ENCODE results near the gene SCGN.

The SCGN gene

DNA sequence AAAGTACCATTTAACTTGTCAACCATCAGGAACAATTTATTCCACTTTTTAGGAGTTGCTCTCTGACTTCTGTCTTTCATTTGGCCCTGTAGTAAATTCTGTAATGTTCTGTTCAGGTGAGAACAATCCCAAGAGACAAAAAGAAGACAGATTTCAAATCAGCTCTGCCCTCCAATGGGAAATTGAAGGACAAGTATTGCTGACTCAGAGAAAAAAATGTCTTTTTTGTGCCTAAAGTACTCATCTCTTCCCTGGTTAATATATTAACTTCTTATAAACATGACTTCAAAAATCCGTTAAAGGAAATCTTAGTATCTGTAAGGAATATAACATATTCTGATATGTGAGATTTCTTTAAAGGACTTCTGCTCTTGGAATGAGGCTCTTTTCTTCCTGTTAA lies 38.6 kb upstream of the SCGN start:
- TF ChIP-seq, protein P1, sequence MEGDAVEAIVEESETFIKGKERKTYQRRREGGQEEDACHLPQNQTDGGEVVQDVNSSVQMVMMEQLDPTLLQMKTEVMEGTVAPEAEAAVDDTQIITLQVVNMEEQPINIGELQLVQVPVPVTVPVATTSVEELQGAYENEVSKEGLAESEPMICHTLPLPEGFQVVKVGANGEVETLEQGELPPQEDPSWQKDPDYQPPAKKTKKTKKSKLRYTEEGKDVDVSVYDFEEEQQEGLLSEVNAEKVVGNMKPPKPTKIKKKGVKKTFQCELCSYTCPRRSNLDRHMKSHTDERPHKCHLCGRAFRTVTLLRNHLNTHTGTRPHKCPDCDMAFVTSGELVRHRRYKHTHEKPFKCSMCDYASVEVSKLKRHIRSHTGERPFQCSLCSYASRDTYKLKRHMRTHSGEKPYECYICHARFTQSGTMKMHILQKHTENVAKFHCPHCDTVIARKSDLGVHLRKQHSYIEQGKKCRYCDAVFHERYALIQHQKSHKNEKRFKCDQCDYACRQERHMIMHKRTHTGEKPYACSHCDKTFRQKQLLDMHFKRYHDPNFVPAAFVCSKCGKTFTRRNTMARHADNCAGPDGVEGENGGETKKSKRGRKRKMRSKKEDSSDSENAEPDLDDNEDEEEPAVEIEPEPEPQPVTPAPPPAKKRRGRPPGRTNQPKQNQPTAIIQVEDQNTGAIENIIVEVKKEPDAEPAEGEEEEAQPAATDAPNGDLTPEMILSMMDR (IDR thresholded peaks at IDR 0.05) = no peak
- no peak for DNase-seq
- Mint-ChIP-seq H3K9me3 (no peaks in the 10 kb centered on the region), H3K27me3 (ENCODE audit: low read depth, poor library complexity) (no peaks in the 10 kb centered on the region), H3K36me3 (ENCODE audit: low read depth) (no peaks in the 10 kb centered on the region), H3K4me3 (no peak overlapping the region), H3K27ac (no peak overlapping the region), H3K4me1 (no peaks in the 10 kb centered on the region)

DNA sequence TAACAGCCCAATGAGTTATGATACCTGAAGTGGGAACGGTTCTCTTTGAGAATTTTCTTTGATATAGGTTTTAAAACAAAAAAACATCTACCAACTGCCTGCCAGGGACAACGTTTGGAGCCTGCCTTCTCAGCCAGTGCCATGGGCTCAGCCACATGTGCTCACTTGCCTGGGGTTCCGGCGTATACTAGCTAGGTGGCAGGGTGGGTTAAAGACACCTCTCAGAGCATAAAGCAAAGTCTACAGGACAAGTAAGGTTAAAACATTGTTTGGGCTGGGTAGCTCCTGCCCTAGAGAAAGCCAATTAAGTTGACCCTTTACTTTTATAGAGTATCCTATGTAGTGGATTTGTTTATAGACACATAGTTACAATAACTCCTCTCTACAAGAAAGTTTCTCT lies 38.0 kb upstream of the SCGN start:
- Mint-ChIP-seq H3K36me3 (ENCODE audit: low read depth) (no peaks in the 10 kb centered on the region), H3K27ac (no peak overlapping the region), H3K4me3 (no peak overlapping the region), H3K9me3 (no peaks in the 10 kb centered on the region), H3K27me3 (ENCODE audit: low read depth, poor library complexity) (no peaks in the 10 kb centered on the region), H3K4me1 (no peaks in the 10 kb centered on the region)
- DNase-seq = no peak
- TF ChIP-seq, protein P1 (IDR thresholded peaks at IDR 0.05) = no peak

DNA sequence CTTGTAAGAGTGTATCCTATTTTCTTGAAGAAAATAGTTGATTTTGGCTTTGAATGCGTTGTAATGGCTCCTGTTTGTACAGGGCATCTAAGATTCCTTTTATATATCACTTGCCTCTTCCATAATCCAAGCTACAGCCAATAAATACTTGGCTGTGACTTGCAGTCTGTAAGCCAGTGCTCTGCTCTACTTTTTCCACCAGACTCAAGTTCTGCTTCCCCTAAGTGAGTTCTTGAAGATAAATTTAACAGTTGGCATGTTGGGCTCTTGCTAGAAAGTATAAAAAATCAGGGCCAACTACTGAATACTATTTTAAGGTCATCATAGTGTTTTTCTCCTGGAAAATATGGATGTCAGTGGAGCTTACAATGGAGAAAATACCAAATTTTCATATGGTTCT lies 36.5 kb upstream of the SCGN start:
- H3K27me3 Mint-ChIP-seq (ENCODE audit: low read depth, poor library complexity) = no peaks in the 10 kb centered on the region

DNA sequence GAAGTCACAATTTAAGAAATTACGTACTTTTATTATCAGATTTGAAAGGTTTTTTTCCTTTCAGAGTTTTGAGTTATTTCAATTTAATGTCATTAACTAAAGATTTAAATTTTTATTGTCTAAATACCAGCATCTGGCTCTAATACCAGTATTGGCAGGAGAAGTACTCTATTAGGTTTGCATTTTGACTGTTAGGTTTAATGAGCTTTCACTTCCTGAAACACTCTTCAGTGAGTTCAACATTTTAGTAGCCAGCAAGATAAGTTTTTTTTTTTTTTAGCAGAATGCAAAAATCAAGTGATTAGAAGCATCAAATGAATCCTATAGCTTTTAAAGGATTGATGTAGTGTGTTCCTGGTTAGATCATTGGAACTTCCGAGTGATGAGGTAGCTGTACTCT lies 34.0 kb upstream of the SCGN start:
- H3K9me3 Mint-ChIP-seq = no peaks in the 10 kb centered on the region
- no peak for DNase-seq
- H3K27me3 Mint-ChIP-seq (ENCODE audit: low read depth, poor library complexity) = no peaks in the 10 kb centered on the region
- no peaks in the 10 kb centered on the region for H3K36me3 Mint-ChIP-seq (ENCODE audit: low read depth)
- H3K4me3 Mint-ChIP-seq = no peak overlapping the region
- TF ChIP-seq, protein P1 (IDR thresholded peaks at IDR 0.05) = no peak
- no peak overlapping the region for H3K27ac Mint-ChIP-seq
- no peaks in the 10 kb centered on the region for H3K4me1 Mint-ChIP-seq

More for the DNA sequence above, 36.5 kb upstream of the SCGN start:
- H3K9me3 Mint-ChIP-seq = no peaks in the 10 kb centered on the region
- no peak overlapping the region for H3K27ac Mint-ChIP-seq
- no peaks in the 10 kb centered on the region for H3K4me1 Mint-ChIP-seq
- no peak for DNase-seq
- no peak overlapping the region for H3K4me3 Mint-ChIP-seq
- no peaks in the 10 kb centered on the region for H3K36me3 Mint-ChIP-seq (ENCODE audit: low read depth)
- TF ChIP-seq, protein P1 (IDR thresholded peaks at IDR 0.05) = no peak

DNA sequence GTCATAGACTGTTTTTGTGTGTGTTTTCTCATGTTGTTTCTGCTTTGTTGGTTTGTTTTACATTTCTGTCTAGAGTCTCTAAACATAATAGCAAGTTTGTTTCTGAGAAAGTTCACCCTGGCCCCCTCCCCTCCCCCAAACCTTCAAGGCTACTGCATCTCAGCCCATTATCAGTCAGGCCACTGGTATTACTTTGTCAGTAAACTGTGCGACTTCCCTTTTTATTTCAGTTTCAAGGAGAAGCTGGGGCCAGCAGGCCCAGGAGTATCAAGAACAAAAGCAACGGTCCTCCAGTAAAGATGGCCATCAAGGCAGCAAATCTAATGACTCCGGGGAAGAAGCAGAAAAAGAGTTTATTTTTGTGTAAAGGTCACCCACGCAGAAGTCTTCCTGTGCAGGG lies 32.8 kb upstream of the SCGN start:
- no peaks in the 10 kb centered on the region for H3K4me1 Mint-ChIP-seq
- no peak overlapping the region for H3K4me3 Mint-ChIP-seq
- DNase-seq = no peak
- TF ChIP-seq, protein P1 (IDR thresholded peaks at IDR 0.05) = no peak
- no peaks in the 10 kb centered on the region for H3K27me3 Mint-ChIP-seq (ENCODE audit: low read depth, poor library complexity)
- no peaks in the 10 kb centered on the region for H3K36me3 Mint-ChIP-seq (ENCODE audit: low read depth)
- peak overlapping the region; percentile 70 for H3K27ac Mint-ChIP-seq
- no peaks in the 10 kb centered on the region for H3K9me3 Mint-ChIP-seq

DNA sequence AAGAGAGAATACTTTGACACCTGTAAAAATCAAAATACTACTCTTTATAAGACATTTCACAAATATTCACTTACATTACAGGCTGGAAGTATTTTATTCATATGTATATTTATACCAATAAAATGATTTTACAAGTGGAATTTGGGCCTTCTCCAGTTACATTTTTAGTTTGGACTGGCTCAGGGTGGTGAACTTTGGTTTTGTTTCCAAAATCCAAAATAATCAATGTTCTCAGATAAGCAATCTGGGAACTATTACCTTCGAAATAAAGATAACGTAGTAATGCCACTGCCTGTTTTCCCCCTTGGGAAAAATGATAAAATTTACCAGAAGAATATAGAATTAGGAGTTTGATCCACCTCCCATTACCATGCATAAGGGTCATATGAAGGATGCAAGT lies 31.6 kb upstream of the SCGN start:
- no peak overlapping the region for H3K4me3 Mint-ChIP-seq
- no peaks in the 10 kb centered on the region for H3K4me1 Mint-ChIP-seq
- H3K27me3 Mint-ChIP-seq (ENCODE audit: low read depth, poor library complexity) = no peaks in the 10 kb centered on the region
- H3K36me3 Mint-ChIP-seq (ENCODE audit: low read depth) = no peaks in the 10 kb centered on the region
- no peak overlapping the region for H3K27ac Mint-ChIP-seq
- H3K9me3 Mint-ChIP-seq = no peaks in the 10 kb centered on the region
- TF ChIP-seq, protein P1 (IDR thresholded peaks at IDR 0.05) = no peak
- no peak for DNase-seq

Measured in nephron progenitor cell (in vitro differentiated cells).